Stimulated activated CD4-positive, alpha-beta T cell treated with anti-CD3 and anti-CD28 coated beads, Interleukin-4, amount 100 ng/mL, for 24 hours (primary cell): ENCODE results near the gene EFNB3.

Experiments
- DNase-seq: peaks from one replicate; pipeline ENCODE4 v3.0.0-alpha.2; 2020

The EFNB3 gene

DNA sequence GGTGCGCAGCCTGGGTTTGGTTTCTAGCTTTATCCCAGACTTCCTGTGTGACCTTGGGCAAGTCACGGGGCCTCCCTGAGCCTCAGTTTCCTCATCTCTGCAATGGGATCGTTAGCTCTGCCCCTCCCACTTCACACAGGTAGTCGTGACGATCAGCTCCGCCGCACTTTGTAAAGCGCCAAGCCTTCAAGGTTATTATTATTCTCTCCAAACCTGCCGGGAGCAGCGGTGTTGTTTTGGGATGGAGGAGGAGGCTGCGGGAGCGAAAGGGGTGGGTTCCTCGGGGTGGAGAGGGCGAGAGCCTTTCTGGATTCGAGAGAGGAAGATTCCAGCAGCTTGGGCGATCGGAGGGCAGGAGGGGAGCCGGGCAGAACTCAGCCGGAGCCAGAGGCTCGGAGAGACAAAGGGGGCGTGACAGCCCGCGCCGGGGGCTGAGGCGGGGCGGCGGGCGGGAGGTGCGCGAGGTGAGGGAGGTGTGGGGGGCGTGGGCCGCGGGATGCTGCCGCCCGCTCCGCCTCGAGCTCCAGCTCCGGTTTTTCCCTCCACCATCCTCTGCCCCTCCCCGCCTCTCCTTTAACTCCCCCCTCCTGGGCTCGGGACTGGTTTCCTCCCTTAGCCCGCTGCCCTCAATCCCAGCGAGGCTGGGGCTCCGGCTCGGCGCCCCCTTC, at the start of gene EFNB3:
EFNB3 (plus strand) TSS at position 602 of the 668 bp plus-strand sequence. CDS start 397 bp downstream, outside the sequence.
- no peak for DNase-seq

DNA sequence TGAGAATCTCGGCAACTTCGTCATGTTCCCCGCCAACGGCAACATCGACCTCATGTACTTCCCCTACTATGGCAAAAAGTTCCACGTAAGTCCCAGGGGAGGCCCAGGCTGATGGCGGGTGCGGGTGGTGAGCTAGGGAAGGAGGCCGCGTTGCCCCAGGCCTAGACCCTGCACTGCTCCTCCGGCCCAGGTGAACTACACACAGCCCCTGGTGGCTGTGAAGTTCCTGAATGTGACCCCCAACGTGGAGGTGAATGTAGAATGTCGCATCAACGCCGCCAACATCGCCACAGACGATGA, 49.5 kb upstream of the EFNB3 start:
- DNase-seq = no peak

DNA sequence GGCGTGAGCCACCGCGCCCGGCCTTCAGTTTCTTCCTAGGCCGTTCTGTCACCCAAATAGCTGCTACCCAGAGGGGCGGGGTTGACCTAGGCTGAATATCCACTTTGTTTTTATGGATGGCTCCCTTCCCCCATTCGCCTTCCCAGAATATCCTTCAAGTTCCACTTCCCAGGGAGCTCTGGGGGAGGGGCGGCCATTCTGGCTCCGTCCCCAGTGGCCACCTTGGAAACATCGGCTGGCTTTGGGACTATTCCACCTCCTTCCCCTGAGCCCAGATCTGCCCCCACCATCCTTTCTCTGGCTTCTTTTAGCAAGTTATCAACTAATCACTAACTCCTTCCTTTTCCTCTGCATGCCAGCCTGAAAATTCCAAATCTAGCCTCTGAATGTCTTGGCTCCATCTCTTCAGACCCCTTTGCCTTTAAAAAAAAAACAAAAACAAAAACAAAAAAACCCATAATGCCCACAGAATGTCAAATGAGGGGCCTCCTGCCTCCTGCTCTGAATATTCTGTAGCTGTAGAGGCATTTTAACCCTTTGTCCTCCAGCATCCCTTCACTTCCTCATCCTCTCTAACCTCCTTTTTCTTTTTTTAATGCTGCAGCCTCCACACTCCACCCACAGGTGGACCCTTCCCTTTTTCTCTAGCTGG, 47.9 kb upstream of the EFNB3 start:
- no peak for DNase-seq

DNA sequence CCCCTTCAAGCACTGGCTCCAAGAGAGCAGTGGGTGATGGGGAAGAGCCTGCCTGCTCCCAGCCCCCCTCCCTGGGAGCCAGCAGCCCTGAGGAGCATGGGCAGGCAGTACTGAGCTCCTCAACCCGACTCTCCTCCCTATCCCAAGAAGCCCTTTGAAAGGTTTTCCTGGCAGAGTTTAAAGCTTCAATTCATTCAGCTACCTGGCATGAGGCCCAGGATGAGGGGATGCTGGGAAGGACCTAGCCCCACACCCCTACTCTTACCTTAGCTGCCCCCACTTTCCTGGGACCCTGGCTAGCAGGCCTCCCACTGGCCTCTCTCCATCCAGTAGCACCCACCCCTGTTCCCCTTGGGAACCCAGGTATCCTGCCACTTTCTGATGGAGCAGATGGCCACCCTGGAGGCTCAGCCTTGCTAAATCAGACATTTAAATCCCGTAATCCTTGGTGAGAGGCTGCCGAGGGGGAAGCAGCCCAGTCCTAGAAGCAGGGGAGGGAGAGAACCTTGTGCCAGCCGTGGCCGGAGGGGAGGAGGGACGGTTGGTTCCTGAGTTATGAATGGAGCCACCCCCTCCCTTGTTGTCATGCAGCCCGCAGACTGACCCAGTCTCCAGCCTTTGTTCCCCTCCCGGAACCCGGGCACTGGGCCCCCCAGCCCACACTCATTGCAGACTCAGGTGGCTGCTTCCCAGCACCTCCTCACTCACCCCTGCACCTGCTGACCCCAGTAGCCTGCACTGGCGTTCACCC, 37.2 kb upstream of the EFNB3 start:
- DNase-seq = no peak

GRCh38 chr17:7668482-7668881, 36.5 kb upstream of the EFNB3 start:
- DNase-seq = no peak

GRCh38 chr17:7673239-7673638, 31.8 kb upstream of the EFNB3 start:
- peak; percentile 51 for DNase-seq

- no peak for DNase-seq
These were observed 30.1 kb upstream of the EFNB3 start for GRCh38 chr17:7674934-7675333.

- no peak for DNase-seq
These were observed 28.5 kb upstream of the EFNB3 start for GRCh38 chr17:7676533-7676932.

GRCh38 chr17:7677388-7678067, 27.5 kb upstream of the EFNB3 start:
- no peak for DNase-seq

DNA sequence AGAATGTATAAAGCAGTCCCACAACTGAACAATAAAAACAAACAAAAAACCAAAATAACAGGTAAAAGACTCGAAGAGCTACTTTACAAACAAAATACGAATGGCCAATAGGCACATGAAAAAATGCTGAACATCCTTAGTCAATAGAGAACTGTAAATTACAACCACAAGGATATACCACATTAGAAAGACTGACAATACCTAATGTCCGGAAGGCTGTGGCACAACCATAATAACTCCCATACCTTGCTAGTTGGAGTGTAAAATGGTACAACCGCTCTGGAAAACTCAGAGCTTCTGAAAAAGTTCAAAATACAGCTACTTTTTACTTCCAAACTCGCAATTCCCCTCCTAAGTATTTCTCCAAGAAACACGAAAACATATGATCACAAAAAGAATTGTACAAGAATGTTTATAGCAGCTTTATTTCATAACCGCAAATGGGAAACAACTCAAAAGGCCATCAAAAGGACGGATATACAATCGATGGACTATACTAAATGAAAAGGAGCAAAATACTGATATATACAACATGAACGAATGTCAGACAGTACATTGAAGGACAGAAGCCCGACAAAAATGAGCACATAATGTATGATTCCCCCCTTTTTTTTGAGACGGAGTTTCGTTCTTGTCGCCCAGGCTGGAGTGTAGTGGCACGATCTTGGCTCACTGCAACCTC, 20.0 kb upstream of the EFNB3 start:
- DNase-seq = no peak

GRCh38 chr17:7685533-7686221, 19.3 kb upstream of the EFNB3 start:
- DNase-seq = peak; percentile 91

- peak; percentile 85 for DNase-seq
These were observed 18.6 kb upstream of the EFNB3 start for GRCh38 chr17:7686222-7687071.

DNA sequence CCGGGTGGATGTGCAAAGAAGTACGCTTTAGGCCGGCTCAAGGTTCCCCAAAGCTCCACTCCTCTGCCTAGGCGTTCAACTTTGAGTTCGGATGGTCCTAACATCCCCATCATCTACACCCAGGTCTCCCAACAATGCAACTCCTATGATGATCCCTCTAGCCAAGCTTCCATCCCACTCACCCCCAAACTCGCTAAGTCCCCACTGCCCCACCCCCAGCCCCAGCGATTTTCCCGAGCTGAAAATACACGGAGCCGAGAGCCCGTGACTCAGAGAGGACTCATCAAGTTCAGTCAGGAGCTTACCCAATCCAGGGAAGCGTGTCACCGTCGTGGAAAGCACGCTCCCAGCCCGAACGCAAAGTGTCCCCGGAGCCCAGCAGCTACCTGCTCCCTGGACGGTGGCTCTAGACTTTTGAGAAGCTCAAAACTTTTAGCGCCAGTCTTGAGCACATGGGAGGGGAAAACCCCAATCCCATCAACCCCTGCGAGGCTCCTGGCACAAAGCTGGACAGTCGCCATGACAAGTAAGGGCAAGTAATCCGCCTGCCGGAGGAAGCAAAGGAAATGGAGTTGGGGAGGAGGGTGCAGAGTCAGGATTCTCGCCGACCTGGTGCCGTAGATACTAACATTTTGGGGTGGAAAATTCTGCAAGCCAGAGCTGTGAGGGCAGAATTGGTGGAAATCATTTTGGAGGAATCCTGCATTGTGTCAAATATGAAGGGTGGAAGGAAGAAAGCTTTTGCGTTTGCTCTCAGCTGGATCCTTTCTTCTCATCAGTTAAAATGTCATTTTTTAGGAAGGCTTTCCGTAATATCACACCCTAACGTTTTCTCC, 17.7 kb upstream of the EFNB3 start, which contains the start of gene TP53:
TP53 (minus strand) TSS at position 419 of the 836 bp plus-strand sequence. CDS start 10,896 bp downstream, outside the sequence.
- peak; percentile 93 for DNase-seq

DNA sequence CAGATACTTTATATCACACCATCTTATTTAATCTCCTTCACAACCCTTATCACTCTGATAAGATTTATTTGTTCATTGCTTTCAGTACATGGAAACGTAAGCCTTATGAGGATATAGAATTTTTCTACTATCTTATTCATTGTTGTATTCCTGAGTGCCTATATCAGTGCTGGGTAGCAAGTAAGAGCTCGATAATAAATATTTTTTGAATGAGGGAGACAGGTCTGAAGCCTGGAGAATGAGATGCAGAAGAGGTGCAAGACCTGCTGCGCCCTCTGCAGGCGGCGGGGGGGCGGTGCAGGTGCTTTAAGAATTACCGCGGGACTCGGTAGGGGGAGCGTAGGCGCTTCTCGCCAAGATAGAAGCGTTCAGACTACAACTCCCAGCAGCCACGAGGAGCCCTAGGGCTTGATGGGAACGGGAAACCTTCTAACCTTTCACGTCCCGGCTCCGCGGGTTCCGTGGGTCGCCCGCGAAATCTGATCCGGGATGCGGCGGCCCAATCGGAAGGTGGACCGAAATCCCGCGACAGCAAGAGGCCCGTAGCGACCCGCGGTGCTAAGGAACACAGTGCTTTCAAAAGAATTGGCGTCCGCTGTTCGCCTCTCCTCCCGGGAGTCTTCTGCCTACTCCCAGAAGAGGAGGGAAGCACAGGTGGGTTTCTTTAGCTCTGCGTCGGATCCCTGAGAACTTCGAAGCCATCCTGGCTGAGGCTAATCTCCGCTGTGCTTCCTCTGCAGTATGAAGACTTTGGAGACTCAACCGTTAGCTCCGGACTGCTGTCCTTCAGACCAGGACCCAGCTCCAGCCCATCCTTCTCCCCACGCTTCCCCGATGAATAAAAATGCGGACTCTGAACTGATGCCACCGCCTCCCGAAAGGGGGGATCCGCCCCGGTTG, 16.8 kb upstream of the EFNB3 start, which contains the start of gene WRAP53:
WRAP53 (plus strand) TSS at position 570 of the 900 bp plus-strand sequence; CDS start at position 742, 172 bp downstream.
- DNase-seq = peak; percentile 97

DNA sequence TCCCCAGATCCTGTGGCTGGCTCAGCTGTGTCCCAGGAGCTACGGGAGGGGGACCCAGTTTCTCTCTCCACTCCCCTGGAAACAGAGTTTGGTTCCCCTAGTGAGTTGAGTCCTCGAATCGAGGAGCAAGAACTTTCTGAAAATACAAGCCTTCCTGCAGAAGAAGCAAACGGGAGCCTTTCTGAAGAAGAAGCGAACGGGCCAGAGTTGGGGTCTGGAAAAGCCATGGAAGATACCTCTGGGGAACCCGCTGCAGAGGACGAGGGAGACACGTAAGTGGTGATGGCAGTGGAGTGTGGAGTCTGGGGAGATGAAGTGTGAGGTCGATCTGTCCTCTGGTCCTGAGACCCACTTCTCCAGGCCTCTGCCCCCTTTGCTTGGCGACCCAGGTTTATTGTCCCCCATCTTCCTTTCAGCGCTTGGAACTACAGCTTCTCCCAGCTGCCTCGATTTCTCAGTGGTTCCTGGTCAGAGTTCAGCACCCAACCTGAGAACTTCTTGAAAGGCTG, 16.1 kb upstream of the EFNB3 start:
- DNase-seq = no peak

GRCh38 chr17:7695586-7695985, 9.4 kb upstream of the EFNB3 start:
- DNase-seq = no peak

DNA sequence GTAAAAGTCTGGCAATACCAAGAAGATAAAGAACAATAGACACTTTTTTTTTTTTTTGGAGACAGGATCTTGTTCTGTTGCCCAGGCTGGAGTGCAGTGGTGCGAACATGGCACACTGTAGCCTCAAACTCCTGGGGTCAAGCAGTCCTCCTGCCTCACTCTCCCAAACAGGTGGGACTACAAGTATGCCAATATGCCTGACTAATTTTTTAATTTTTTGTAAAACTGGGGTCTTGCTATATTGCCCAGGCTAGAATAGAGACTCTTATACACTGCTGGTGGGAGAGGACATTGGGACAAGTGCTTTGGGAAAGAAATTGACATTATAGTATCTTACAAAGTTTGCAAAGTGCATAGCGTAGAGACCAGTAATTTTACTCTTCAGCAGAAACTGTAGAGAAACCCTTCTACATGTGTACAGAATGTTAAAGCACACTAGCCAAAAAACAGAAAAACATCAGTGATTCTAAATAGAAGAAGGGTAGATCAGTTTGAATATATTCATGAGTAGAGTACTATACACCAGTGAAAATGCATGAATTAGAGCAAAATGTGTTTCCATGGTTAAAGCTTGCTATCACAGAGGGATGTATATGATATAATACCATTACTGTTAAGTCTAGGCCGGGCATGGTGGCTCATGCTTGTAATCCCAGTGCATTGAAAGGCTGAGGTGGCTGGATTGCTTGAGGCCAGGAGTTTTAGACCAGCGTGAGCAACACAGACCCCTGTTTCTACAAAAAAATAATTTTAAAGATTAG, 7.0 kb upstream of the EFNB3 start:
- no peak for DNase-seq

DNA sequence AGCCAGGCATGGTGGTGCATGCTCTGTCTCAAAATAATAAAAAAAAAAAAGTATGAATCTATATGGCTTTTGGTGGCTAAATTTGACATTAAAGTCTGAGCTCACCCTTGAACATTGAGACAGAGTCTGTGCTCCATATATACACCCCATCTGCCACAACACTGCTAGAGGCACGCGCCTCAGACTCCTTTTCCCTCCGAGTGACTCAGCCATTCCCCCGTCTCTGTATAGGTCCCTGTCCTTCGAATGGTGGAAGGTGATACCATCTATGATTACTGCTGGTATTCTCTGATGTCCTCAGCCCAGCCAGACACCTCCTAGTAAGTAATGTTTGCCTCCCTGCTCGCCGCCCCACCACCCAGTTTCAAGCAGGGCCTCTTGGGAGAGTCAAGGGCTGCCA, 4.5 kb upstream of the EFNB3 start:
- no peak for DNase-seq
